Colonic mucosa (tissue), 4 donors: ENCODE results near the gene ITGA6. TPM values are rescaled to one million over a fixed set of nuclear protein-coding genes. Genes with fewer than 3 reads are reported as not detected.
A peak's percentile ranks its signal among the peaks of the same experiment; 100 is the strongest.

Experiments used
- DNase-seq: peaks from one replicate; pipeline ENCODE4 v3.0.0-alpha.2; 2020
- H3K27ac ChIP-seq: fragments of 200-600 bp; one replicate; pipeline ENCODE4 v1.8.0; 2021
- H3K27me3 ChIP-seq: fragments of 200-600 bp; one replicate; pipeline ENCODE4 v1.8.0; 2021
- H3K36me3 ChIP-seq: fragments of 200-600 bp; one replicate; pipeline ENCODE4 v1.8.0; 2021
- H3K4me1 ChIP-seq: fragments of 200-600 bp; one replicate; pipeline ENCODE4 v1.8.0; 2021; ENCODE audit warnings: mild to moderate bottlenecking
- H3K4me3 ChIP-seq: fragments of 200-600 bp; one replicate; pipeline ENCODE4 v1.8.0; 2021
- H3K9ac ChIP-seq, 2 donors: one replicate each; pipeline ENCODE4 v1.7.0; 2013; ENCODE audit warnings: control low read depth in 2 of 2, low read depth in 2 of 2, low read length in 2 of 2
- H3K9me3 ChIP-seq: fragments of 200-600 bp; one replicate; pipeline ENCODE4 v1.8.0; 2021
- intact Hi-C: fragments of 100-400 bp; cut with DNase I; formaldehyde crosslinking; loops from one replicate; pipeline ENCODE4 v1.14.1; 2022
- total RNA-seq, 2 donors: library from RNA; stranded (reverse); fragmentation: NEBNext Ultra II Directional in 1 of 2; extraction: Animal tissue kit (Norgen Biotek cat#: 25700) in 1 of 2; gene quantifications; one replicate each; pipeline ENCODE4 v1.2.1, GENCODE V29; 2021
- TF ChIP-seq, protein P1 (sequence below): fragments of 200-600 bp; IDR thresholded peaks from one replicate; pipeline ENCODE4 v1.8.0; 2022; ENCODE audit warnings: antibody characterized with exemption, mild to moderate bottlenecking
- donor health status: healthy.
- donor health status: DM: no; HTN: no; CAD: no.
- donor health status: DM: no; HTN: no; CAD: no.

Gene ITGA6
- total RNA-seq, 2 donors from 2014 or later = 174 to 186 TPM

DNA sequence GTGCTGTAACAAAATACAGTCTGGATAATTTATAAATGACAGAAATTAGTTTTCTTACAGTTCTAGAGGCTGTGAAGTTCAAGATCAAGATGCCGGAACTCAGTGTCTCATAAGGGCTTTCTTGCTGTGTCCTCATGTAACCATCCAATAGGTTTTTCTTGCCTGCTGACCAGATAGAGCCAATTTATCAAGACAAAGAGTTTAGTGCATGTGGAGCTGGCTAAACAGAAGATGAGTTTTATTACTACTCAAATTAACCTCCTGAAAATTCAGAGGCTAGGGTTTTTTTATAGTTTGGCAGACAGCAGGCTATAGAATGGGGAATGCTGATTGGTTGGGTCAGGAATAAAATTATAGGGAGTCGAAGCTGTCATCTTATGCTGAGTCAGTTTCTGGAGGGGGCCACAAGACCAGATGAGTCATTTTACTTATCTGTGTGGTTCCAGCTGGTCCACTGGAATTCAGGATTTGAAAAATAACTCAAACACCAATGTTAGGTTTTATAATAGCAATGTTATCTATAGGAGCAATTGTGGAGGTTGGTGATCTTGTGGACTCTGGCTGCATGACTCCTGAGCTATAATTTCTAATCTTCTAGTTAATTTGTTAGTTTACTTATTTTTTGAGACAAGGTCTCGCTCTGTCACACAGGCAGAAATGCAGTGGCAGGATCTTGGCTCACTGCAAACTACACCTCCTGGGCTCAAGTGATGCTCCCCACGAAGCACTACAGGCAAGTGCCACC is 125.3 kb downstream of the ITGA6 start:
- no peaks in the 10 kb centered on the region for H3K9me3 ChIP-seq
- intact Hi-C loops = no loop called here

DNA sequence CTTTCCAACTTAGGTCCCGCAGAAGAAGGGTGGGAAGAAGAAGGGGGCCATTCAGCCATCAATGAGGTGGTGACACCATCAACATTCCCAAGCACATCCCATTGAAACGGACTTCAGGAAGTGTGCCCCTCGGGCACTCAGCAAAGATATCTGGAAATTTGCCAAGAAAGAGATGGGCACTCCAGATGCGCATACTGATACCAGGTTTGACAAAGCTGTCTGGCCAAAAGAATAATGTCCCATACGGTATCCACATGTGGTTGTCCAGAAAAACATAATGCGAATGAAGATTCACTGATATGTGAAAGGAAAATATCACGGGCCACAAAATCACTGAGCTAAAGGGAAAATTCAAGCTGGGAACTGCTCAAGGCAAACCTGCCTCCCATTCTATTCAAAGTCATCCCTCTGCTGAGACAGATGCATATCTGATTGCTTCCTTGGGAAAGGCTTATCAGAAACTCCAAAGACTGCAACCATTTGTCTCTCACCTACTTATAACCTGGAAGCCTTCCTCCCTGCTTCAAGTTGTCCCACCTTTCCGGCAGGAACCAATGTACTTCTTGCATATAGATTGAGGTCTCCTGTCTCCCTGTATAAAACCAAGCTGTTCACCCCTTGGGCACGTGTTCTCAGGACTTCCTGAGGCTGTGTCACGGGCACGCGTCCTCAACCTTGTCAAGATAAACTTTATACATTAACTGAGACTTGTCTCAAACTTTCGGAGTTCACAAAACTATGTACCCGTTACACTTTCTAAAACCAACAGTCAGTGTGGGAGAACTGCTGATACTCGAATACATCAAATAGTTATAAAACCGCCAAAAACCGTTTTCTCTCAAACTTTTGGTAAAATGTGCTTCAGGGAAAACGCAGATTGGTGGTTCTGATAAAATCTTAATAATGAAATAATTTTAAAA is 127.2 kb downstream of the ITGA6 start:
- Histone ChIP-seq H3K4me1 (no peaks in the 10 kb centered on the region), H3K27me3 (no peaks in the 10 kb centered on the region), H3K36me3 (no peaks in the 10 kb centered on the region), H3K9ac (no peak overlapping the region), H3K4me3 (peak overlapping the region; percentile 96), H3K27ac (peak overlapping the region; percentile 96), H3K9me3 (no peaks in the 10 kb centered on the region)
- TF ChIP-seq, protein P1, sequence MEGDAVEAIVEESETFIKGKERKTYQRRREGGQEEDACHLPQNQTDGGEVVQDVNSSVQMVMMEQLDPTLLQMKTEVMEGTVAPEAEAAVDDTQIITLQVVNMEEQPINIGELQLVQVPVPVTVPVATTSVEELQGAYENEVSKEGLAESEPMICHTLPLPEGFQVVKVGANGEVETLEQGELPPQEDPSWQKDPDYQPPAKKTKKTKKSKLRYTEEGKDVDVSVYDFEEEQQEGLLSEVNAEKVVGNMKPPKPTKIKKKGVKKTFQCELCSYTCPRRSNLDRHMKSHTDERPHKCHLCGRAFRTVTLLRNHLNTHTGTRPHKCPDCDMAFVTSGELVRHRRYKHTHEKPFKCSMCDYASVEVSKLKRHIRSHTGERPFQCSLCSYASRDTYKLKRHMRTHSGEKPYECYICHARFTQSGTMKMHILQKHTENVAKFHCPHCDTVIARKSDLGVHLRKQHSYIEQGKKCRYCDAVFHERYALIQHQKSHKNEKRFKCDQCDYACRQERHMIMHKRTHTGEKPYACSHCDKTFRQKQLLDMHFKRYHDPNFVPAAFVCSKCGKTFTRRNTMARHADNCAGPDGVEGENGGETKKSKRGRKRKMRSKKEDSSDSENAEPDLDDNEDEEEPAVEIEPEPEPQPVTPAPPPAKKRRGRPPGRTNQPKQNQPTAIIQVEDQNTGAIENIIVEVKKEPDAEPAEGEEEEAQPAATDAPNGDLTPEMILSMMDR = no peak
- DNase-seq = no peak
- intact Hi-C loops = no loop called here

More for the DNA sequence above, 125.3 kb downstream of the ITGA6 start:
- Histone ChIP-seq H3K9ac (no peak overlapping the region), H3K27me3 (no peaks in the 10 kb centered on the region), H3K4me1 (no peaks in the 10 kb centered on the region), H3K4me3 (no peak overlapping the region), H3K27ac (no peak overlapping the region), H3K36me3 (no peaks in the 10 kb centered on the region)
- TF ChIP-seq, protein P1 = no peak
- no peak for DNase-seq

DNA sequence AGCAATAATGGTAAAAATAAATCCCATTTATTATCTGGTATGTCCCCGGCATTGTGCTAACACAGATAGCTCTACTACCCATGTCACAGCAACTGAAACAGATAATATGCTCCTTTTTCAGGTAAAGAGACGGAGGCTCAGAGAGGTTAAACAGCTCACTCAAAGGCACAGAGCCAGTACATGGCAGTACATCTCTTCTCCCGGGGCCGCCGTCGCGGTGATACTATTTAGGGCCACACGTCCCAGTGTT is 127.8 kb downstream of the ITGA6 start:
- TF ChIP-seq, protein P1 = no peak
- no peak for DNase-seq
- Histone ChIP-seq H3K27ac (peak overlapping the region; percentile 96), H3K4me3 (peak overlapping the region; percentile 96), H3K4me1 (no peaks in the 10 kb centered on the region), H3K9me3 (no peaks in the 10 kb centered on the region), H3K9ac (peak overlapping the region; percentile 79 to 92), H3K27me3 (no peaks in the 10 kb centered on the region), H3K36me3 (no peaks in the 10 kb centered on the region)
- intact Hi-C loops = no loop called here

Other genes starting within 250 kb of the ITGA6 start
- gene PDK1, start 128.5 kb downstream of the ITGA6 start, total RNA-seq = 10 to 100 TPM; 13.3 to 44.1 TPM